ENCODE results near the gene TRMT61B. TPM values are rescaled to one million over a fixed set of nuclear protein-coding genes. Genes with fewer than 3 reads are reported as not detected.

The TRMT61B gene
- 10 to 100 TPM; 13.6 to 15.5 TPM for total RNA-seq

DNA sequence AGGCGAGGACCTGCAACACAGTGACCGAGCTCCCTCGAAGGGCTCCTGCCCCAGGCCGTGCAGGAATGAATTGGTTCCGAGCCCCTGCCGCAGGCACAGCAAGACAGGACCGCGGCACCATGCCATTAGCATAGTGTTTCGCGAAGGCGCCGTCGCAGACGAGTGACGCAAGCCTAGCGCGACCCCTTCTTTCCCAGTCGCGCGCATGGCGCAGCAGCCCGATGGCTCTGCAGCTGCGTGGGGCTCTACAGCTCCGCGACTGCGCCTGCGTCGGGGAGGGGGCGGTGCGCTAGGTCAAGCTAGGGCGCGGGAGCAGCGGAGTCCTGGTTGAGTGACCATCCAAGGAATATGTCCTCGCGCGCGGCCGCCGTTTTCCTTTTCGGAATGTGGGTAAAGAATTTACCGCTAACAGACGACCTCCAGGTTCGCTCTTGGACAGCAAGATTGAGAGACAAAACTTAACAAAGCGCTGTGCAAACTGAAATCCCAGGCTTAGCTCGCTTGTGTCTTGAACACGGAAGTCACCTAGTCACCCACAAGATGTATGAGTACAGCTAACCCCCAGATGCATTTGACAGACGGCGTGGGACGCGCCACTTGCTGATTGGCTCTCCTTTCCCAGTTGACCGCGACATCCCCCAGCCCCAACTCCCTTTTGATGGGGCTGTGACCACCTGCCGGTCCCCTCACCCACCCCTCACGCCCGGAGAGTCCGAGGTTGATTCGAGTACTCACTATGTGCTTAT, at the start of gene TRMT61B:
TSS of gene TRMT61B (minus strand) at position 164 of the 746 bp plus-strand sequence. CDS start at position 132, 32 bp downstream.
- Mint-ChIP-seq H3K9me3 (no peaks in the 10 kb centered on the region), H3K4me3 (peak within 1 kb of the TSS; percentile 89), H3K27ac (peak within 1 kb of the TSS; percentile 89), H3K4me1 (ENCODE audit: low read depth) (peaks cover 31% of the 10 kb centered on the region), H3K36me3 (ENCODE audit: low read depth) (peaks cover 9% of the 10 kb centered on the region), H3K27me3 (ENCODE audit: low read depth) (no peaks in the 10 kb centered on the region)
- CTCF ChIA-PET, result interaction anchor here (0.6 to 1.8 kb wide), 4 partner anchors 12 to 73 kb away, joined by 3 to 7 read pairs (median 6); no protein-coding TSS in a partner anchor
- DNase-seq, result peak; percentile 97
- intact Hi-C loops (cut with micrococcal nuclease), result loop anchor here (1.0 to 2.0 kb wide), 9 partner anchors 24 to 304 kb away; partner anchors contain the start of genes PPP1CB, SPDYA and WDR43

DNA sequence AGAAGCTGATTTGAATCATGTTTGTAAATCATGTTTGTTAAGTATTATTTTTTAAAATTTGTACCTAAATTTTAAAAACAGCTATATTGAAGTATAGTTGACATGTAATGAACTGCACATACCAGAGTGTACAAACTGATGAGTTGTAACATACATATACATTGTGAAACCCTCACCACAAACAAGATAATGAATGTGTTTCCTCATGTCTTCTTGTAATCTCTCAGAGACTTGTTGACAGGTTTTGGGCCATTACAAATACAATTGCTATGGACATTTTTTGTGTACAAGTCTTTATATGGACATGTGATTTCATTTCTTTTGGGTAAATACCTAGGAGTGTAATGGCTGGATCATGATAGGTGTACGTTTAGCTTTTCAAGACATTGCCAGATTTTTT, 45.8 kb upstream of the TRMT61B start:
- no peak for DNase-seq
- Mint-ChIP-seq H3K27me3 (ENCODE audit: low read depth) (no peaks in the 10 kb centered on the region), H3K4me3 (no peak overlapping the region), H3K36me3 (ENCODE audit: low read depth) (peaks cover 34% of the 10 kb centered on the region), H3K9me3 (no peaks in the 10 kb centered on the region), H3K4me1 (ENCODE audit: low read depth) (peaks cover 4% of the 10 kb centered on the region), H3K27ac (no peak overlapping the region)
- intact Hi-C loops (cut with micrococcal nuclease), result no loop called here
- CTCF ChIA-PET, result interaction anchor here (0.6 to 0.7 kb wide), 2 partner anchors 22 to 153 kb away, joined by 3 read pairs; no protein-coding TSS in a partner anchor

DNA sequence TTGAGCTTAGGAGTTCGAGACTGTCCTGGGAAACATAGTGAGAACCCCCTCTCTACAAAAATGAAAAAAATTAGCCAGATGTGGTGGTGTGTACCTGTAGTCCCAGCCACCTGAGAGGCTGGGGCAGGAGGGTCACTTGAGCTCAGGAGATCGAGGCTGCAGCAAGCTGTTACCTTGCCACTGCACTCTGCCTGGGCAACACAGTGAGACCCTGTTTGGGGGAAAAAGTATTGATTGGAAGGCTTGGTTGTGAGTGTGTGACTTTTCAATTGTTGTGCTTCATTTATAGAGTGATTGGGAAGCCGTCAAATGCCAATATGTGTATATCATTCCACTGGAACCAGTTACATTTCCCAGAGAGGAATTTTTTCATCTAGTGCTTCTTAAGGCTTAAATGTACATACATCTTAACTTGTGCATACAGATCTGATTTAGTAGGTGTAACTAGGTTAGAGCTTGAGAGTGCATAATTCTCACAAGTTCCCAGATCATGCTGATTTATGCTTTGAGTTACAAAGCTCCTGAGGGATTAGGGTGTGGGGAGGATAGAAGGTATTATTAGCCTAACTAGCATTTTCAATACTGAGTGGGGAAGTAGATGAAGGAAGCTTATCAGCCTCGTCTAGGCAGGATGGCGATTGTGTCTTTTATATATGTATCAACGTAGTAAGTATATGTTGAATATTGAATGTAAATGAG, 39.7 kb upstream of the TRMT61B start:
- H3K27ac Mint-ChIP-seq, result no peak overlapping the region

DNA sequence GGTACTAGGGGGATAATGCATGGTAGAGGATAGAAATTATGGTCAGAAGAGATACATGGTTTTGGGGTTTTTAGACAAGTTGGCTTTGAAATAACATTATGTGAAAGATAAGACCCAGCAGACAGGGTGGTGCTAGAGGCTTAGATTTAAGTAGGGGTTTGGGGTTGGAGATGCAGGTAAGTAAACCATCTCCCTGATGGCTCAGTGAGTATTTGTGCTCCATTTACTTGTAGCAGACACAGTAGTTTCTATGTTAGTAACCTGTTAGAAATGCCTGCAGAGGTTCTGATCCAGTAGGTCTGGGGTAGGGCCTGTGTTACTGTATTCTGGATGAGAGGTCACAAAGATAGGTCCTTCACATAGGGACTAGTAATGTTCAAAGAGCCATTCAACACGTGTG, 38.1 kb upstream of the TRMT61B start:
- CTCF ChIA-PET, result interaction anchor here (2.5 kb wide), 1 partner anchor 87 kb away, joined by 9 read pairs; no protein-coding TSS in a partner anchor
- Mint-ChIP-seq H3K27ac (no peak overlapping the region), H3K9me3 (no peaks in the 10 kb centered on the region), H3K4me1 (ENCODE audit: low read depth) (peaks cover 19% of the 10 kb centered on the region), H3K27me3 (ENCODE audit: low read depth) (no peaks in the 10 kb centered on the region), H3K36me3 (ENCODE audit: low read depth) (peaks cover 58% of the 10 kb centered on the region), H3K4me3 (no peak overlapping the region)
- intact Hi-C loops (cut with micrococcal nuclease), result no loop called here
- DNase-seq, result no peak

More for the DNA sequence above, 39.7 kb upstream of the TRMT61B start:
- Mint-ChIP-seq H3K36me3 (ENCODE audit: low read depth) (peaks cover 61% of the 10 kb centered on the region), H3K27me3 (ENCODE audit: low read depth) (no peaks in the 10 kb centered on the region), H3K4me1 (ENCODE audit: low read depth) (peaks cover 10% of the 10 kb centered on the region), H3K9me3 (no peaks in the 10 kb centered on the region), H3K4me3 (no peak overlapping the region)
- CTCF ChIA-PET, result interaction anchor here (0.7 to 2.5 kb wide), 2 partner anchors 8 to 89 kb away, joined by 3 to 9 read pairs; no protein-coding TSS in a partner anchor
- DNase-seq, result no peak
- intact Hi-C loops (cut with micrococcal nuclease), result no loop called here

DNA sequence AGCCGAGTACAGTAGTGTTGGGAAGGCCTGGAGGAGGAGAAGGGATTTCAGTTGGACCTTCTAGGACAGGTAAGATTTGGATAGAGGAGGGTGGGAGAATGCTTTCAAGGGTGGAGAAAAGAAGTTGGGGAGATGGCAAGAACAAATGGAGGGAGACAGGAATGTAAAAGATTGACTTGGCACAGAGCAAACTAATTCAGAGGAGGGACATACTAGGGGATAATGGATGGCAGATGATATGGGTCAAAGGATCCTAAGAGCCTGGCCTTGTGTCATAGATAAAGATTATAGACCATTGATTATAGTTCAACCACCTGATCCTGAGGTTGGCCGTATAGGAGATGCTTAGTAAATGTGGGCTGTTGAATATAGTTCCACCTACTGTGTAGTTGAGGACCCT, 36.7 kb upstream of the TRMT61B start:
- Mint-ChIP-seq H3K9me3 (no peaks in the 10 kb centered on the region), H3K27ac (no peak overlapping the region), H3K4me3 (no peak overlapping the region), H3K4me1 (ENCODE audit: low read depth) (peaks cover 24% of the 10 kb centered on the region), H3K27me3 (ENCODE audit: low read depth) (no peaks in the 10 kb centered on the region), H3K36me3 (ENCODE audit: low read depth) (peaks cover 57% of the 10 kb centered on the region)
- no peak for DNase-seq
- intact Hi-C loops (cut with micrococcal nuclease), result no loop called here
- CTCF ChIA-PET, result no interaction called here

DNA sequence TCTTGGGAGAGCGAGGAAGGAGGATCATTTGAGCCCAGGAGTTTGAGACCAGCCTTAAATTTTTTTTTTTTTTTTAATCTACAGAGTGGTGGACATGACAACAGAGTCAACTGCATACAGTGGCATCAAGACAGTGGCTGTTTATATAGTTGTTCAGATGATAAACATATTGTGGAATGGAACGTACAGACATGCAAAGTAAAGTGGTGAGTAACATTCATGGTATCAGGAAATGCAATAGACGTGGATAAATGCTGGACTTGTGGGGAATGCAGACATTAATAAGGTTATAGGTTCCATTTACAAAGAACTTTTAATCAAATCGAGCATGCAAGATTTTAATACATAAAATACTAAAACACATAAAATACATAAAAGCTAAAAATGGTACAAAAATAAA, 36.3 kb upstream of the TRMT61B start:
- no peak overlapping the region for H3K4me3 Mint-ChIP-seq
- H3K4me1 Mint-ChIP-seq (ENCODE audit: low read depth), result peaks cover 26% of the 10 kb centered on the region
- intact Hi-C loops (cut with micrococcal nuclease), result no loop called here
- H3K36me3 Mint-ChIP-seq (ENCODE audit: low read depth), result peaks cover 57% of the 10 kb centered on the region
- CTCF ChIA-PET, result no interaction called here
- no peaks in the 10 kb centered on the region for H3K27me3 Mint-ChIP-seq (ENCODE audit: low read depth)
- H3K9me3 Mint-ChIP-seq, result no peaks in the 10 kb centered on the region
- DNase-seq, result no peak
- H3K27ac Mint-ChIP-seq, result no peak overlapping the region

DNA sequence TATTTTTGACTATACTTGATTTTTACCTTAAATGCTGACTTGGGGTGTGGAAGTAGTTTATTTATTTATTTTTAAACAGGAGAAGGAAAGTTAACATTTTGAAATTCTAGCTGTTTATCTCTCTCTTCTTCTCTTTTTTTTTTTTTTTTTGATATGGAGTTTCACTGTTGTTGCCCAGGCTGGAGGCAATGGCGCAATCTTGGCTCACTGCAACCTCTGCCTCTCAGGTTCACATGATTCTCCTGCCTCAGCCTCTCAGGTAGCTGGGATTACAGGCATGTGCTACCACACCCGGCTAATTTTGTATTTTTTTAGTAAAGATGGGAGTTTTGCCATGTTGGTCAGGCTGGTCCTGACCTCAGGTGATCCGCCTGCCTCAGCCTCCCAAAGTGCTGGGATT, 35.4 kb upstream of the TRMT61B start:
- peaks cover 61% of the 10 kb centered on the region for H3K36me3 Mint-ChIP-seq (ENCODE audit: low read depth)

DNA sequence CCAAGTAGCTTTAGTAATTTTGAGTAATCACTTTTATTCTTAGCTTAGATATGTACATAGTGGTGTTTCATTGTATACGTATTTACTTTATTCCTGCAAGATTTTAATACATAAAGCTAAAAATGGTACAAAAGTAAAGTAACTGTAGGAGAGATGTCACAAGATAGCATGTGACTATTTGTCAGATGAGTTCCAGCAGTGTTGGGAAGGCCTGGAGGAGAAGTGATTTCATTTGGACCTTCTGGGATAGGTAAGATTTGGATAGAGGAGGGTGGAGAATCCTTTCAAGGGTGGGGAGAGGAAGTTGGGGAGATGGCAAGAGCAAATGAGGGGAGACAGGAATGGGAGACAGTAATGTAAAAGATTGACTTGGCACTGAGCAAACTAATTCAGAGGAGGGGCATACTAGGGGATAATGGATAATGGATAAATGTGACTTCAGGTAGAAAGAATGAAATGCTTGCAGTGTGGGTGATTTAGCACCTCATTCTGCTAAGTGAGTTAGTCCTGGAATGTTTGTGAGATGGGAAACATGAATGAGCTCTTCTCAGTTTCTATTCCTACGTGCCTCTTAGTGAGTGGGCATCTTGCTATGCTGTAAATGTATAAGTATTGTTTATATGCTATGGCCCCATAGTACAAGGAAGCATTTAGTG, 34.8 kb upstream of the TRMT61B start:
- H3K27ac Mint-ChIP-seq, result peak overlapping the region; percentile 37
- peaks cover 38% of the 10 kb centered on the region for H3K4me1 Mint-ChIP-seq (ENCODE audit: low read depth)
- CTCF ChIA-PET, result interaction anchor here (1.5 kb wide), 1 partner anchor 83 kb away, joined by 5 read pairs; no protein-coding TSS in a partner anchor
- no peak overlapping the region for H3K4me3 Mint-ChIP-seq
- H3K9me3 Mint-ChIP-seq, result no peaks in the 10 kb centered on the region
- H3K27me3 Mint-ChIP-seq (ENCODE audit: low read depth), result no peaks in the 10 kb centered on the region
- DNase-seq, result no peak
- peaks cover 58% of the 10 kb centered on the region for H3K36me3 Mint-ChIP-seq (ENCODE audit: low read depth)
- intact Hi-C loops (cut with micrococcal nuclease), result no loop called here

More for the DNA sequence above, 35.4 kb upstream of the TRMT61B start:
- DNase-seq, result no peak
- CTCF ChIA-PET, result interaction anchor here (0.6 to 1.5 kb wide), 2 partner anchors 64 to 84 kb away, joined by 3 to 5 read pairs; no protein-coding TSS in a partner anchor
- Mint-ChIP-seq H3K27me3 (ENCODE audit: low read depth) (no peaks in the 10 kb centered on the region), H3K4me1 (ENCODE audit: low read depth) (peaks cover 33% of the 10 kb centered on the region), H3K9me3 (no peaks in the 10 kb centered on the region), H3K27ac (peak overlapping the region; percentile 37), H3K4me3 (no peak overlapping the region)
- intact Hi-C loops (cut with micrococcal nuclease), result no loop called here

DNA sequence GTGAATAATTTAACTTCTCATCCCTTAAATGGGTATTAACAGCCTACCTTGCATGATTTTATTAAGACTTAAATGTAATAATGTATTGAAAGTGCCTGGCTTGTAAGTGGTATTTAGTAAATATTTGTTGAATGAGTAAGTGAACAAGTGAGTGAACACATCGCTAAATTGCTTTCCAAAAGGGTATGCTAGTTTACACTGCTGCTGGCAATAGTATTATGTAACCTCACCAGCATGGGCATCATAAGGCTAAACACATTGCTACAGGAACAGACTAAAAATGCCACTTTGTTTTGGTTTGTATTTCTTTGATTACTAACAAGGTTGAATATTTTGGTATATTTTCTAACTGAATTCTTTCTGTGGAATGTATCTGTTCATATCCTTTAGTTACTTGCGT, 34.2 kb upstream of the TRMT61B start:
- intact Hi-C loops (cut with micrococcal nuclease), result no loop called here
- Mint-ChIP-seq H3K27ac (no peak overlapping the region), H3K36me3 (ENCODE audit: low read depth) (peaks cover 51% of the 10 kb centered on the region), H3K27me3 (ENCODE audit: low read depth) (no peaks in the 10 kb centered on the region), H3K4me3 (no peak overlapping the region), H3K9me3 (no peaks in the 10 kb centered on the region), H3K4me1 (ENCODE audit: low read depth) (peaks cover 44% of the 10 kb centered on the region)
- no peak for DNase-seq
- CTCF ChIA-PET, result interaction anchor here (1.5 kb wide), 1 partner anchor 83 kb away, joined by 5 read pairs; no protein-coding TSS in a partner anchor

DNA sequence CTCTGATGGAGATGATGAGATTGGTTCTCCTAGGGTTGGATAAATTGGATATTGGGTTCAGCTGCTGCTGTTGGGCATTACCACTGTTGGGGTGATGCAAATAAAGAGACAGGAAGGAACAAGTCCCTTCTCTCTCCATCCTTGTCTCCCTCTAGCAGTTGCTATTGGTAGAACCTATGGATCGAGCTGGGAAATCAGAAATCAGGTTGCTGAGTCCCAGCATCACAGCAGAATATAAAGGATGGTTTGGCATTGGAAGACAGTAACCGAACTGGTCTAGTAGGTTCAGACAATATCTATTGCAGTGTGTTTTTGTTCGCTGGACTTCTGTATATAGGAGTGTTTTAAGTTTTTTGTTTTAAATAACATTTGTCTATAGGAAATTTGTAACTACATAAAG, 32.5 kb upstream of the TRMT61B start:
- no peaks in the 10 kb centered on the region for H3K27me3 Mint-ChIP-seq (ENCODE audit: low read depth)
- peaks cover 41% of the 10 kb centered on the region for H3K36me3 Mint-ChIP-seq (ENCODE audit: low read depth)
- CTCF ChIA-PET, result interaction anchor here (0.6 to 1.4 kb wide), 3 partner anchors 8 to 79 kb away, joined by 3 to 4 read pairs (median 3); no protein-coding TSS in a partner anchor
- H3K9me3 Mint-ChIP-seq, result no peaks in the 10 kb centered on the region
- H3K4me1 Mint-ChIP-seq (ENCODE audit: low read depth), result peaks cover 60% of the 10 kb centered on the region
- intact Hi-C loops (cut with micrococcal nuclease), result no loop called here
- no peak for DNase-seq
- no peak overlapping the region for H3K27ac Mint-ChIP-seq
- H3K4me3 Mint-ChIP-seq, result no peak overlapping the region

DNA sequence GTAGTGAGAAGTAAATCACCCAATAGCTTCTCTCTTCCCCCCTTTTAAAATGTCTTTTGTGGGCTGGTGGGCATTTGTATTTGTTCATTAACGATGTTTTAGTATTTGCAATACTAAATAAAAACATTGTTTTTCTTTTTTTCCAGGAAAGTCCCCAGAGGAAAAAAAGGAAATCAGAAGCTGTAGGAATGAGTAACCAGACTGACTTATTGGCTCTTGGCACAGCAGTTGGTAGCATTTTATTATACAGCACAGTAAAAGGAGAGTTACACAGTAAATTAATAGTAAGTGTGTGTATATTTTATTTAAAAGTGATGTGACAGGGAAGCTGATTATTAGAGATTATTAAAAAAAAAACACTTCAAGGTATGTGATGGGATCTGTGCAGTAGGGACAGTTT, 31.7 kb upstream of the TRMT61B start:
- H3K4me3 Mint-ChIP-seq, result no peak overlapping the region
- intact Hi-C loops (cut with micrococcal nuclease), result no loop called here

DNA sequence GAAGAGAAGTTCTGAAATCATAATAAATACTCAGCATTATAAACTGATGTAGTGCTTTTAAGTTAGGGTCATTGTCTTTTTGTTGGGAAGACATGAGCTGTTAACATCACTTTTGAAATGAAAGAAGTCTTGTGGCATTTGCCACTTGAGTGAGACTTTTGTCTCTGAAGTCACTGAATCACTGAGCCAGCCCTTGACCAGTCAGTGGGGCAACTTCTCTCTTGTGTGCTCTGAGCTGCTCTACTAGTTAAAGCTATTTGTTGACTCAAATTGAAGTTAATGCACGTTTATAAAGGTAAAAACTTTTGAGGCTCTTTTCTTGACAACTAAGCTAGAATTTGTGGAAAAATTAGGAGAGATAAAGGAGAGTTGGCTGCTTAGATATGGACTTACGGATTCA, 31.1 kb upstream of the TRMT61B start:
- H3K27ac Mint-ChIP-seq, result no peak overlapping the region
- H3K36me3 Mint-ChIP-seq (ENCODE audit: low read depth), result peaks cover 32% of the 10 kb centered on the region
- CTCF ChIA-PET, result interaction anchor here (1.0 to 1.4 kb wide), 3 partner anchors 9 to 78 kb away, joined by 3 read pairs; no protein-coding TSS in a partner anchor
- DNase-seq, result no peak
- H3K4me1 Mint-ChIP-seq (ENCODE audit: low read depth), result peaks cover 70% of the 10 kb centered on the region
- intact Hi-C loops (cut with micrococcal nuclease), result no loop called here
- H3K9me3 Mint-ChIP-seq, result no peaks in the 10 kb centered on the region
- no peaks in the 10 kb centered on the region for H3K27me3 Mint-ChIP-seq (ENCODE audit: low read depth)
- H3K4me3 Mint-ChIP-seq, result no peak overlapping the region

More for the DNA sequence above, 31.7 kb upstream of the TRMT61B start:
- H3K4me1 Mint-ChIP-seq (ENCODE audit: low read depth), result peaks cover 66% of the 10 kb centered on the region
- H3K27me3 Mint-ChIP-seq (ENCODE audit: low read depth), result no peaks in the 10 kb centered on the region
- CTCF ChIA-PET, result interaction anchor here (0.6 to 1.4 kb wide), 3 partner anchors 8 to 78 kb away, joined by 3 to 4 read pairs (median 3); no protein-coding TSS in a partner anchor
- no peak overlapping the region for H3K27ac Mint-ChIP-seq
- H3K36me3 Mint-ChIP-seq (ENCODE audit: low read depth), result peaks cover 38% of the 10 kb centered on the region
- DNase-seq, result no peak
- H3K9me3 Mint-ChIP-seq, result no peaks in the 10 kb centered on the region
